GM19238 (cell line): Measurements from ENCODE around the gene IRGQ.
"Not testable (repeated sequence)": the region's sequence is repeated elsewhere in the genome, so short reads cannot be mapped to it uniquely, and the experiment has no call there.

Experiments
- DNase-seq: peaks from one replicate; pipeline ENCODE4 v3.0.0; 2011; ENCODE audit warnings: low spot score; ENCODE audit not compliant: insufficient read length

The IRGQ gene

GRCh38 chr19:43599635-43600295 is 3.8 kb upstream of the IRGQ start:
- no peak for DNase-seq

- DNase-seq = no peak
Measured at GRCh38 chr19:43598445-43599240, 2.7 kb upstream of the IRGQ start.

- DNase-seq = no peak
Measured at GRCh38 chr19:43597876-43598275, 1.9 kb upstream of the IRGQ start.

GRCh38 chr19:43596842-43597461 is 1.0 kb upstream of the IRGQ start:
- no peak for DNase-seq

- DNase-seq = no peak
Measured at GRCh38 chr19:43595605-43595998, 332 bp downstream of the IRGQ start.

- DNase-seq = peak; percentile 62
Measured at GRCh38 chr19:43594710-43595604, 977 bp downstream of the IRGQ start.

GRCh38 chr19:43594081-43594697 is 1.7 kb downstream of the IRGQ start:
- no peak for DNase-seq

GRCh38 chr19:43592800-43593350 is 3.1 kb downstream of the IRGQ start:
- no peak for DNase-seq

- DNase-seq = no peak
Measured at GRCh38 chr19:43591904-43592772, 3.8 kb downstream of the IRGQ start.

- DNase-seq = no peak
Measured at GRCh38 chr19:43589678-43590077, 6.3 kb downstream of the IRGQ start.

- DNase-seq = no peak
Measured at GRCh38 chr19:43589277-43589676, 6.7 kb downstream of the IRGQ start.

- DNase-seq = not testable (repeated sequence)
Measured at GRCh38 chr19:43587029-43587428, 8.9 kb downstream of the IRGQ start.

- no peak for DNase-seq
Measured at GRCh38 chr19:43586346-43586745, 9.6 kb downstream of the IRGQ start.

- DNase-seq = no peak
Measured at GRCh38 chr19:43584484-43584883, 11.4 kb downstream of the IRGQ start.

- DNase-seq = no peak
Measured at GRCh38 chr19:43582495-43582894, 13.4 kb downstream of the IRGQ start.

- no peak for DNase-seq
Measured at GRCh38 chr19:43581467-43581866, 14.5 kb downstream of the IRGQ start.

- DNase-seq = no peak
Measured at GRCh38 chr19:43578787-43579186, 17.1 kb downstream of the IRGQ start.

- no peak for DNase-seq
Measured at GRCh38 chr19:43575955-43576878, 19.7 kb downstream of the IRGQ start.
